Astrocyte (in vitro differentiated cells and primary cell): ENCODE results near the gene QRFP. TPM values are rescaled to one million over a fixed set of nuclear protein-coding genes. Genes with fewer than 3 reads are reported as not detected.

Source experiments
- DNase-seq: peaks from one replicate; pipeline ENCODE4 v3.0.0-alpha.2; 2010; ENCODE audit warnings: low read depth
- FAIRE-seq: peaks from 2 replicates; lab custom pipeline; 2011; peaks lifted over from hg19 to GRCh38; lab: Jason Lieb, UNC
- H2AFZ ChIP-seq: 2 replicates; pipeline ENCODE4 v1.6.0; 2012; ENCODE audit warnings: low read depth, low read length, inconsistent platforms
- H3K27ac ChIP-seq: 2 replicates; pipeline ENCODE4 v1.5.1; 2011; ENCODE audit warnings: low read depth, low read length, inconsistent platforms
- H3K27me3 ChIP-seq: 2 replicates; pipeline ENCODE4 v1.6.0; 2011; ENCODE audit warnings: low read length, inconsistent platforms; ENCODE audit not compliant: insufficient read depth
- H3K36me3 ChIP-seq: 2 replicates; pipeline ENCODE4 v1.5.1; 2011; ENCODE audit warnings: low read length, inconsistent platforms; ENCODE audit not compliant: insufficient read depth
- H3K4me1 ChIP-seq: 2 replicates; pipeline ENCODE4 v1.5.1; 2011; ENCODE audit warnings: low read length, inconsistent platforms; ENCODE audit not compliant: insufficient read depth
- H3K4me2 ChIP-seq: 2 replicates; pipeline ENCODE4 v1.6.0; 2012; ENCODE audit warnings: low read length, inconsistent platforms
- H3K4me3 ChIP-seq: 2 replicates; pipeline ENCODE4 v1.5.1; 2011; ENCODE audit warnings: low read depth, mild to moderate bottlenecking, low read length, inconsistent platforms; ENCODE audit not compliant: insufficient read depth
- H3K79me2 ChIP-seq: 2 replicates; pipeline ENCODE4 v1.6.0; 2012; ENCODE audit warnings: mild to moderate bottlenecking, low read length, inconsistent platforms; ENCODE audit not compliant: insufficient read depth
- H3K9ac ChIP-seq: 2 replicates; pipeline ENCODE4 v1.6.0; 2012; ENCODE audit warnings: mild to moderate bottlenecking, low read length, inconsistent platforms
- H3K9me3 ChIP-seq: 2 replicates; pipeline ENCODE4 v1.5.1; 2012; ENCODE audit warnings: low read depth, mild to moderate bottlenecking, low read length, inconsistent platforms; ENCODE audit not compliant: insufficient read depth
- H4K20me1 ChIP-seq: 2 replicates; pipeline ENCODE4 v1.6.0; 2012; ENCODE audit warnings: low read length, inconsistent platforms; ENCODE audit not compliant: insufficient read depth
- H3K27ac Mint-ChIP-seq: one replicate; pipeline ENCODE4 v1.8.0; 2021; ENCODE audit warnings: mild to moderate bottlenecking, mixed read lengths; ENCODE audit not compliant: unreplicated experiment
- H3K27me3 Mint-ChIP-seq: one replicate; pipeline ENCODE4 v1.8.0; 2021; ENCODE audit warnings: low read depth, mixed read lengths; ENCODE audit not compliant: unreplicated experiment
- H3K36me3 Mint-ChIP-seq: one replicate; pipeline ENCODE4 v1.8.0; 2021; ENCODE audit warnings: low read depth, mixed read lengths; ENCODE audit not compliant: unreplicated experiment
- H3K4me1 Mint-ChIP-seq: one replicate; pipeline ENCODE4 v1.8.0; 2021; ENCODE audit warnings: low read depth, mixed read lengths; ENCODE audit not compliant: unreplicated experiment
- H3K4me3 Mint-ChIP-seq: one replicate; pipeline ENCODE4 v1.8.0; 2021; ENCODE audit warnings: mild to moderate bottlenecking, moderate library complexity, mixed read lengths; ENCODE audit not compliant: unreplicated experiment
- H3K9me3 Mint-ChIP-seq: one replicate; pipeline ENCODE4 v1.8.0; 2021; ENCODE audit warnings: mild to moderate bottlenecking, mixed read lengths; ENCODE audit not compliant: unreplicated experiment
- EZH2 ChIP-seq: IDR thresholded peaks from 2 replicates; pipeline ENCODE4 v1.6.1; 2012; ENCODE audit warnings: mild to moderate bottlenecking, low read length, inconsistent platforms; ENCODE audit not compliant: insufficient read depth
- total RNA-seq: library from RNA; stranded (reverse); gene quantifications from 2 replicates; pipeline ENCODE4 v1.2.1, GENCODE V29; 2021
- TF ChIP-seq, protein P1 (sequence below): IDR thresholded peaks from 2 replicates; pipeline ENCODE4 v1.5.1; 2011; ENCODE audit warnings: low read depth, mild to moderate bottlenecking, inconsistent platforms, low read length, moderate library complexity; ENCODE audit not compliant: insufficient read depth

QRFP gene
- total RNA-seq, 1 donor from 2014 or later = not detected

DNA sequence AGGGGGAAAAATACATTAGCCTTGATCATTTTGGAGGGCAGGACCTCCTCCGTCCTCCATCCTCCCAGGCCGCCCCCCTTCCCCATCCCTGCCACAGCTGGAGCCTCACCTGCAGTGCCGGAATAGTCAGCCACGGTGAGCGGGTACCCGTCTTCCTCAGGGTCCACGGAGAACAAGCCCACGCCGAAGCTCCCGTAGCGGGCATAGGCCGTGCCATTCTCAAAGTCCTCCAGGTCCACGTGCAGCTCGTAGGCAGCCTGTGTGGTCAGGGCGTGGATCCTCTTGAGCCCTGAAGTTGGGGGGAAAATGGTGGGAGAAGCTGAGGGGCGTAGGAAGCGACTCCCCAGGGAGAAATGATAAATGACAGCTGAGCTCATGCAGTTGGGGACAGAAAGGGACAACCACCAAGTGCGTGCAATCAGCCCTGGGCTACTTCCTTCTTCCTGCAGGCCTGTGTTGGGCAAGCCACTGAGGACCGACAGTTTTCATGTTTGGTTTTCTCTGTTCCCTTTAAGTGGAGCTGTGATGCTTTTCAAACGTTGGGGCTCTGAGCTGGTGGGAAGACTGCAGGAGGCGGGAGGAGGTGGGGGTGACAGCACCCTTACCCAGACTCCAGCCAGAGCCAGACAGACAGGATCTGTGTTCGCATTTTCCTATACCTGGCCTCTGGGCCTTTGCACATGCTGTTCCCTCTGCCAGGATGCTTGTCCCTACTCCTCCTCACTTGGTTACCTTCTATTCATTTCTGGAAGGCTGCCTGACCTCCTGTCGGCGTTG is 8.7 kb upstream of the QRFP start:
- DNase-seq (no peak), FAIRE-seq (no peak)
- H3K79me2 ChIP-seq = no peaks in the 10 kb centered on the region
- no peak overlapping the region for H3K4me3 ChIP-seq
- no peak overlapping the region for H3K4me3 Mint-ChIP-seq
- H3K27me3 ChIP-seq = peaks cover 2% of the 10 kb centered on the region
- H3K9me3 ChIP-seq = no peaks in the 10 kb centered on the region
- H3K9ac ChIP-seq = no peak overlapping the region
- H3K36me3 Mint-ChIP-seq = no peaks in the 10 kb centered on the region
- no peaks in the 10 kb centered on the region for H3K4me1 ChIP-seq
- H3K4me1 Mint-ChIP-seq = no peaks in the 10 kb centered on the region
- H4K20me1 ChIP-seq = peaks cover 4% of the 10 kb centered on the region
- H3K9me3 Mint-ChIP-seq = no peaks in the 10 kb centered on the region
- no peak overlapping the region for H3K4me2 ChIP-seq
- H3K27me3 Mint-ChIP-seq = peaks cover 27% of the 10 kb centered on the region
- H3K36me3 ChIP-seq = no peaks in the 10 kb centered on the region
- H2AFZ ChIP-seq = no peak overlapping the region
- no peak for TF ChIP-seq EZH2
- H3K27ac Mint-ChIP-seq = no peak overlapping the region
- H3K27ac ChIP-seq = no peak overlapping the region

DNA sequence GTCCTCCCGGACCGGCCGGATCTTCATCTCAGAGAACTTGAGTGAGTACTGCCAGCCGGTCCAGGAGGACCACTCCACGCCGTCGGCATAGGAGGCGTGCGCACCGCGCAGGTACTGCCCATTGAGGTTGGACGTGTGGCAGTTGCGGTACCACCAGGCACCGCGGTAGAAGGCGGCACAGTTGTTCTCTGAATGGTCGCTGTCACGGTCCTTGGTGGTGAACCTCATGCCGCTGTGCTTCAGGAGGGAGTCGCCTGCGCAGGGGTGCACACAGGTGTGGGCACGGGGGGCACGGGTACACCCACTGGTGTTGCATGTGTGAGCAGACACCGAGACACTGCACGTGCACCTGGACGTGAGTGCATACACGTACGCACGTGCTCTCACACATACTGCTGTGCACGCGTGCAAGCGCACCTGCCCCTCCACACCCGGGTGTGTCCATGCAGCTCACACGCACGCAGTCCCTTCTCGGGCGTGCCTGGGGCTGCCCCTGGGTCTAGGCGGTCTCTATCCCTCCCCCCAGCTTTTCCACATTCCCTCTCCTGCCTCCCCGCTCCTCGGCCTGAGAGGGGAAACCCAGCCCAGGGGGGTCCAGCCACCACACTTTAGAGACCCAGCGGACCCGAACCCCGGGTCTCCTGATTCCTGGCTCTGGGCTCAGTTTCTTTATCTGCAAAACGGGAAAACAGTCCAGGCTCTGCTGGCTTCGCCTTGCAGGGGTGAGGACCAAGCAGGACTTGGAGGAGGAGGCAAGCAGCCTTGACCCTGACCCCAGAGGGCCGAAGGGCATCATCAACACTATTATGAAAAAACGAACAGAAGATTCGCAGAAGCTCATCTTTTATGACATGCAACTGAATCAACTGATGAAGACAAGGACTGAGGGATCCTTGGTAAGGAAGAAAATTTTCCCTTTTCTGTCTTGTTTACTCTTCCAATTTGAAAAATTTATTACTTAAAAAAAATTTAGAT is 7.7 kb upstream of the QRFP start:
- Histone ChIP-seq H2AFZ (no peak overlapping the region), H3K9me3 (no peaks in the 10 kb centered on the region), H3K4me3 (no peak overlapping the region), H3K4me1 (no peaks in the 10 kb centered on the region), H3K36me3 (no peaks in the 10 kb centered on the region), H3K27ac (no peak overlapping the region), H4K20me1 (peaks cover 4% of the 10 kb centered on the region), H3K9ac (no peak overlapping the region), H3K27me3 (peaks cover 2% of the 10 kb centered on the region), H3K79me2 (no peaks in the 10 kb centered on the region), H3K4me2 (no peak overlapping the region)
- Mint-ChIP-seq H3K36me3 (no peaks in the 10 kb centered on the region), H3K4me1 (no peaks in the 10 kb centered on the region), H3K4me3 (no peak overlapping the region), H3K27ac (no peak overlapping the region), H3K27me3 (peaks cover 24% of the 10 kb centered on the region), H3K9me3 (no peaks in the 10 kb centered on the region)
- TF ChIP-seq, protein P1, sequence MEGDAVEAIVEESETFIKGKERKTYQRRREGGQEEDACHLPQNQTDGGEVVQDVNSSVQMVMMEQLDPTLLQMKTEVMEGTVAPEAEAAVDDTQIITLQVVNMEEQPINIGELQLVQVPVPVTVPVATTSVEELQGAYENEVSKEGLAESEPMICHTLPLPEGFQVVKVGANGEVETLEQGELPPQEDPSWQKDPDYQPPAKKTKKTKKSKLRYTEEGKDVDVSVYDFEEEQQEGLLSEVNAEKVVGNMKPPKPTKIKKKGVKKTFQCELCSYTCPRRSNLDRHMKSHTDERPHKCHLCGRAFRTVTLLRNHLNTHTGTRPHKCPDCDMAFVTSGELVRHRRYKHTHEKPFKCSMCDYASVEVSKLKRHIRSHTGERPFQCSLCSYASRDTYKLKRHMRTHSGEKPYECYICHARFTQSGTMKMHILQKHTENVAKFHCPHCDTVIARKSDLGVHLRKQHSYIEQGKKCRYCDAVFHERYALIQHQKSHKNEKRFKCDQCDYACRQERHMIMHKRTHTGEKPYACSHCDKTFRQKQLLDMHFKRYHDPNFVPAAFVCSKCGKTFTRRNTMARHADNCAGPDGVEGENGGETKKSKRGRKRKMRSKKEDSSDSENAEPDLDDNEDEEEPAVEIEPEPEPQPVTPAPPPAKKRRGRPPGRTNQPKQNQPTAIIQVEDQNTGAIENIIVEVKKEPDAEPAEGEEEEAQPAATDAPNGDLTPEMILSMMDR = no peak
- TF ChIP-seq EZH2 = no peak
- DNase-seq = no peak
- no peak for FAIRE-seq
